NCI-H82 (cell line): ENCODE results near the gene ORMDL2.
A peak's percentile ranks its signal among the peaks of the same experiment; 100 is the strongest.

ENCODE experiments used
- DNase-seq: peaks from one replicate; lab custom pipeline; 2025; lab: John Stamatoyannopoulos, UW

The ORMDL2 gene

GRCh38 chr12:55817345-55818139 lies at the start of gene ORMDL2, which contains the start of gene SARNP:
ORMDL2 (plus strand) TSS chr12:55818041; CDS start chr12:55819000, 959 bp downstream.
SARNP (minus strand) TSS chr12:55817724; CDS start chr12:55817701, 23 bp downstream.
- peak; percentile 100 for DNase-seq

GRCh38 chr12:55771736-55772135 lies 46.1 kb upstream of the ORMDL2 start:
- no peak for DNase-seq

GRCh38 chr12:55777856-55778255 lies 40.0 kb upstream of the ORMDL2 start:
- no peak for DNase-seq

GRCh38 chr12:55780685-55781084 lies 37.2 kb upstream of the ORMDL2 start:
- DNase-seq, result no peak

GRCh38 chr12:55788546-55788945 lies 29.3 kb upstream of the ORMDL2 start:
- DNase-seq, result no peak

DNA sequence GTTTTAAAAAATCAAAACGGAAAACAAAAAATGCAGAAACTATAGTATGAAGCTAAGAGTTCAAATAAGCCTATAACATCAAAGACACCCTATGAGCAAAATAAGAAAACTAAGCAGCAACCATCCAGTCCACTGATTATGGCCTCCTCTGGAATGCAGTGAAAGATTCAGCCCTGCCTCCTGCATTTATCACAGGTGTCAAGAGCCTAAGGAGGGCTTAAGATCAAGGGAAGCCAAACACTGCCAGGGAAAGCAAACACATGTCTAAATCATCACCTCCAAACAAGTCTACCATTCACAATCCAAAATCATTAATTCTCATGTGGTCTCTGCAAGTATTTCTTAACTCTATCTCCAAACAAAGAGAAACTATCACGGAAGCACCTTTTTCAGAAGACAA lies 28.7 kb upstream of the ORMDL2 start:
- DNase-seq, result no peak

GRCh38 chr12:55789893-55790292 lies 27.9 kb upstream of the ORMDL2 start:
- DNase-seq, result no peak

DNA sequence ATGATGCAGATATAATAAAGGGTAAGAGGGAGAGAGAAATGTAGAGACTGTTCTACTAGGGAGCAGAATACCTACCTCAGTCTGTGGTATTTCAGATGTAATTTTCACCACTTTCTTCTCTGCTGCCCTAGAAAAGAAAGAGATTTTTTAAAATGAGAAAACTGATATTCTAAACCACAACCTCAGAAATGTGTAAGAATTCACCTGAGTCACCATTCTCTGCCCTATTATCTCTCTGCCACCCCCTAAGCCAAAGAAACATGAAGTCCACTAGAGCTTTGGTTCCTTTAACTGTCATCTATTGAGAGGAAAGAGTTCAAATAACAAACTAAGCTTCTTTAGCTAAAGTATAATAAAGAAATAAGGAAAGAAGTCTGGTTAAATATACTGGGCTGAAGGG lies 21.9 kb upstream of the ORMDL2 start:
- DNase-seq, result no peak

DNA sequence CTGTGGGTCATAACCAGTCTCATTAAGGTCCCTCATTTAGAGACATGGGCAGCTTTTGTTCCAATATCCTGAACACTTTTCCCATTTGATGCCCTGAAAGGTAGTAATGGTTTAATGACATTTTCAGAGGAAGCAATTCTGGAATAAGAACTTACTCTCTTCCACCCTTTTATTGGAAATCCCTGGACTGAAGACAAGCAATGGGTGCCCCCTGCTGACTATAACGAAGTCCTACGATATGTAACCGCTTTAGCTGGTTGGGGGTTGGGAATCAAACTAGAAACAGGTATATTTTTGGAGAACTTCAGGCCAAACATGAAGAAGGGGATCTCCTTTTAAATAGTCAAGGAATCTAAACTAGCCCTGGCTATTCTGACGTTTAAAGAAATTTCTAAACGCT lies 20.8 kb upstream of the ORMDL2 start:
- DNase-seq, result peak; percentile 72

DNA sequence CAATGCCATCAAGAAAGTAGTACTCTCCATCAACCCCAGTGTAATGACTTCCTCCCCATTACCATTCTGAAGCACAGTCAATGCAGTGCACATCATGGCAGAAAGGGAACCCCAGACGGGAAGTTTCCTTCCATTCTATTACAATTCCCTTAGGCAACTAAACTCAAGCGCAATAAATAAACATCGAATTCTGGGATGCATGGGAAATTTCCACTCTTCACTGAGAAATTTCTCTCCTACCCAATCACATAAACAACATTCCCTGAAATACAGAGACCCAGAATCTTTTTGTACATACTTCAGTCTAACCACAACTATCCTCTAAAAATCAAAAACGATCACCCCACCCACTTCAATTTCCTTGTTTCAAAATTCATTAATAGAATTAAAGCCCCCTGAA lies 20.3 kb upstream of the ORMDL2 start:
- no peak for DNase-seq

- no peak for DNase-seq
Measured at GRCh38 chr12:55806982-55807381, 10.9 kb upstream of the ORMDL2 start.

DNA sequence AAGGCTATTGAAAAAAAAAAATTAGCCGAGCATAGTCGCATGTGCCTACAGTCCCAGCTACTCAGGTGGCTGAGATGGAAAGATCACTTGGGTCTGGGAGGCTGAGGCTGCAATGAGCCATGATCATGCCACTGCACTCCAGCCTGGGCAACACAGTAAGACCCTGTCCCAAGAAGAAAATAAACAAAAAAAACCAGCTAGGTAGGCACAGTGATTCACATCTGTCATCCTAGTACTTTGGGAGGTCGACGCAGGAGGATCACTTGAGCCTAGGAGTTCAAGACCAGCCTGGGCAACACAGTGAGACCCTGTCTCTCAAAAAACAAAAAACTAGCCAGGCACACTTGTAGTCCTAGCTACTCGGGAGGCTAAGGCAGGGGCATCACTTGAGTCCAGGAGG lies 8.6 kb upstream of the ORMDL2 start:
- no peak for DNase-seq

DNA sequence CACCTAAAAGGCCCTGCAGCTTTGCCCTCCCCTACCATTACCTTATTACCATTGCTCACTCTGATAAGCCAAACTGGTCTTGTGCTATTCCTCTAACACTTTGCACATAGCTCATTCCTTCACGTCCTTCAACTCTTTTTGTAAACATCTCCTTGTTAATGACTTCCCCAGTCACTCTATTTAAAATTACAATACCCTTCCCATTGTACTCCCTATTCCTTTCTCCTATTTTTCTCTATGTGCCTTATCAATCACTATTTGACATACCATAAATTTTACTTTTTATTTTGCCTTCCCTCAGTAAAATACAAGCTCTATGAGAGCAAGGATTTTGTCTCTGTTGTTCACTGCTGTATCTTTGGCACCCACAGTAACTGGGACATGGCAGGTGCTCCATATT lies 5.8 kb upstream of the ORMDL2 start:
- no peak for DNase-seq

GRCh38 chr12:55814257-55814656 lies 3.6 kb upstream of the ORMDL2 start:
- DNase-seq, result no peak

- no peak for DNase-seq
Measured at GRCh38 chr12:55815473-55815872, 2.4 kb upstream of the ORMDL2 start.

GRCh38 chr12:55816881-55817344 lies 928 bp upstream of the ORMDL2 start:
- DNase-seq, result peak; percentile 34

DNA sequence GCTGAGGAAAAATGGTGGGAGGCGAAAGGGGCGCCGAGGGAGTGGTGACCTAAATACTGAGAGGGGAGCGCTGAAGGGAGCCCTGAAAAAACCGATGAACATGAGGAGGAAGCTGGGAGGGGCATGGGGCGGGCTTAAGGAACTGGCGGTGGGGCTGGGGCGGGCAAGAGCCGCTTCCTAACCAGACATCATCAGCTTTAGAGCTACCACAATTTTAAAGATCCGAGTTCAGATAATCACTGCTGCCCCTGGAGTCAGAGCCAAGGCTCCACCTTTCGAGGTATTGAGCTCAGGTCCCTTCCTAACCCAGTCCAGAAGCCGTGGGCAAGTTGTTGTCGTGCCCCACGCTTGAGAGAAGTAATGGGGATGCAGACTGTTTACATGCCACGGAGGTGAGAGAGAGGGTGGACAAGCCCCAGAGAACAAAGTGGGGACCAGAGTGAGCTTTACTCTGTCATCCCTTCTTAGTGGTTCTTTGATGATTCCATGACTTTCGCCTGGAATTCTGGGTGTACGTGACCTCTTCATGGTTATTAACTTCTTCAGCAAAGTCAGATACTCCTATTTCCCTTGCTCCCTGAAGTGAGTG lies 393 bp downstream of the ORMDL2 start:
- peak; percentile 83 for DNase-seq

DNA sequence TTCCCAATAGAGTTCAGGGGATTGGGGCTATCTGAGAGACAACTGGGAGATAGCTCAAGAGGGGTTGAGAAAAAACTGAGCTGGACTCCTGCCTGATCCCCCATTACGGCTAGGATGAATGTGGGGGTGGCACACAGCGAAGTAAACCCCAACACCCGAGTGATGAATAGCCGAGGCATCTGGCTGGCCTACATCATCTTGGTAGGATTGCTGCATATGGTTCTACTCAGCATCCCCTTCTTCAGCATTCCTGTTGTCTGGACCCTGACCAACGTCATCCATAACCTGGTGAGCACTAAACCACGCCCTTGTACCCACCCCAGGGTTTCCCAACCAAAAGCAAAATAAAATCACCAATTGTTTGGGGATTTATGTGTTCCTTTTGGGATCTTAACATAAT lies 1.0 kb downstream of the ORMDL2 start:
- no peak for DNase-seq

- peak; percentile 19 for DNase-seq
Measured at GRCh38 chr12:55820679-55821078, 2.8 kb downstream of the ORMDL2 start.

- peak; percentile 14 for DNase-seq
Measured at GRCh38 chr12:55822228-55822627, 4.4 kb downstream of the ORMDL2 start.

GRCh38 chr12:55823419-55823818 lies 5.6 kb downstream of the ORMDL2 start:
- DNase-seq, result no peak

DNA sequence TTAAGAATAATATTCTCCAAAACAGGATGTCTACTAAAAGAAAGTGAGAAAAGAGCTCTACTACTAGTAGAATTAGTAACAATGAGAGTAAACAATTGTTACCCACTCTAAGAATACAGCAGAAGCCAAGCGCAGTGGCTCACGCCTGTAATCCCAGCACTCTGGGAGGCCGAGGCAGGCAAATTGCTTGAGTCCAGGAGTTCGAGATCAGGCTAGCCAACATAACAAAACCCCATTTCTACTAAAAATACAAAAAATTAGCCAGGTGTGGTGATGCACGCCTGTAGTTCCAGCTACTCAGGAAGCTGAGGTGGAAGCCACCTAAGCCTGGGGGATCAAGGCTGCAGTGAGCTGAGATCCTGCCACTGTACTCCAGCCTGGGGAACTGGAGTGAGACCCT lies 6.9 kb downstream of the ORMDL2 start:
- DNase-seq, result no peak

DNA sequence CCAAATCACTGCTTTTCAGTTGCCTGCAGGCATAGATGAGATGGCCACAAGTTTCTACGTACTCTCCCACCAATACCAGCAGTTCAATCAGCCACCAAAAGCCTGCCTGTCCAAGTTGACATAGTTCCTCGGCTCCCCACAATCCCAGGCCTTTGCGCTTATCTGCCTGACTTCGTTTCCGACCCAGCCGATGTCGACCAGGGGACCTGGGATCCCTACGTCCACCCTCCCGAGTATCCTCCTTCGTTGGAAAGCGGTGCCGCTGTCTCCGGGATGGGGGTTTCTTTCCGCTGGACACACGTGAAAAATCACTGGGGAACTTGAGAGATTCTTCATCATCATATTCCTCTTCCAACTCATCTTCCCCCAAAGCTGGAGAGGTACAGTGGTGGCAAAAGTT lies 10.0 kb downstream of the ORMDL2 start:
- DNase-seq, result no peak

DNA sequence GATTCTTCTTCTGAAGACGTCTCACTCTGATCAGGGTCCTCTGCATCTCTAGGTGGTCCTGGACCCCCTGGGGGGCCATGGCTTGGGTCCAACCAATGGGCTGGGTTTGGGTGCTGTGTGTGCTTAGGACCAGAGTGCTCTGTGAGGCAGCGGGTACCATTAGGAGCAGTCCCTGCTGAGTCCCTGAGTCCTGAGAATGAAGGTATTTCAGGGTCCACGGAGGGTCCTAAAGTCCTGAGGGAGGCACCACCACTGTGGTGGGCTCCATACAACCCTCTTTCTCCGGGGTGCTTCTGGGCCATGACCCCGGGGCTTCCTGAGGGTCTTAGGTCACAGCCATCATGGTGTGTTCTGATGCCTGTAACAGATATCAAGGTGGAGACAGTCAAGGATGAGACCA lies 10.5 kb downstream of the ORMDL2 start:
- DNase-seq, result no peak
